ENCODE data around the gene RAPGEF6. TPM values are rescaled to one million over a fixed set of nuclear protein-coding genes. Genes with fewer than 3 reads are reported as not detected.
A peak's percentile ranks its signal among the peaks of the same experiment; 100 is the strongest.

RAPGEF6 gene
- total RNA-seq, 4 donors from 2014 or later, result 17.2 to 23.3 (median 20.1) TPM

- DNase-seq (ENCODE audit: extremely low spot score), result no peak
- Histone ChIP-seq H3K4me3 (no peak overlapping the region), H3K27ac (replicated peaks in 1 of 4) (no peak overlapping the region), H3K4me1 (peaks cover 6 to 21% (median 15%) of the 10 kb centered on the region in 4 donors), H3K27me3 (no peaks in the 10 kb centered on the region), H3K9me3 (no peaks in the 10 kb centered on the region), H3K36me3 (peaks cover 0 to 20% (median 0%) of the 10 kb centered on the region in 4 donors)
- no peak for TF ChIP-seq POLR2A (IDR thresholded peaks at IDR 0.05; ENCODE audit: low read depth)
- no peak for TF ChIP-seq CTCF (IDR thresholded peaks at IDR 0.05)
- TF ChIP-seq POLR2AphosphoS5 (IDR thresholded peaks at IDR 0.05), result no peak
- no peak for TF ChIP-seq EP300 (IDR thresholded peaks at IDR 0.05)
- intact Hi-C loops (cut with DNase I), result no loop called here
Measured at GRCh38 chr5:131523500-131524185, 111.4 kb downstream of the RAPGEF6 start.

- peaks cover 0 to 20% (median 0%) of the 10 kb centered on the region in 4 donors for H3K36me3 ChIP-seq
- intact Hi-C loops (cut with DNase I), result no loop called here
- H3K4me3 ChIP-seq, result no peak overlapping the region
- H3K27me3 ChIP-seq, result no peaks in the 10 kb centered on the region
- DNase-seq (ENCODE audit: extremely low spot score), result no peak
- WGBS, result 89% methylated on average over 4 of the region's 4 CpGs
- TF ChIP-seq POLR2AphosphoS5 (IDR thresholded peaks at IDR 0.05) (no peak), POLR2A (IDR thresholded peaks at IDR 0.05; ENCODE audit: low read depth) (no peak), CTCF (IDR thresholded peaks at IDR 0.05) (no peak), EP300 (IDR thresholded peaks at IDR 0.05) (no peak)
- H3K27ac ChIP-seq (replicated peaks in 1 of 4), result no peak overlapping the region
- H3K9me3 ChIP-seq, result no peaks in the 10 kb centered on the region
- peaks cover 6 to 21% (median 13%) of the 10 kb centered on the region in 4 donors for H3K4me1 ChIP-seq
Measured at GRCh38 chr5:131521252-131521651, 113.8 kb downstream of the RAPGEF6 start.

- intact Hi-C loops (cut with DNase I), result no loop called here
- no peak overlapping the region for H3K27ac ChIP-seq (replicated peaks in 1 of 4)
- H3K4me1 ChIP-seq, result peaks cover 0 to 4% (median 0%) of the 10 kb centered on the region in 4 donors
- no peaks in the 10 kb centered on the region for H3K27me3 ChIP-seq
- peaks cover 0 to 26% (median under 1%) of the 10 kb centered on the region in 4 donors for H3K36me3 ChIP-seq
- H3K4me3 ChIP-seq, result no peak overlapping the region
- TF ChIP-seq POLR2A (IDR thresholded peaks at IDR 0.05; ENCODE audit: low read depth), result no peak
- no peak for TF ChIP-seq CTCF (IDR thresholded peaks at IDR 0.05)
- TF ChIP-seq EP300 (IDR thresholded peaks at IDR 0.05), result no peak
- no peak for TF ChIP-seq POLR2AphosphoS5 (IDR thresholded peaks at IDR 0.05)
- no peaks in the 10 kb centered on the region for H3K9me3 ChIP-seq
- DNase-seq (ENCODE audit: extremely low spot score), result no peak
- WGBS, result 78% methylated on average over 3 of the region's 3 CpGs
Measured at GRCh38 chr5:131515348-131515747, 119.7 kb downstream of the RAPGEF6 start.

GRCh38 chr5:131514316-131515283 lies 120.4 kb downstream of the RAPGEF6 start:
- Histone ChIP-seq H3K9me3 (no peaks in the 10 kb centered on the region), H3K36me3 (peaks cover 0 to 26% (median 4%) of the 10 kb centered on the region in 4 donors), H3K27ac (replicated peaks in 1 of 4) (no peak overlapping the region), H3K4me3 (no peak overlapping the region), H3K4me1 (peaks cover 0 to 4% (median 0%) of the 10 kb centered on the region in 4 donors), H3K27me3 (no peaks in the 10 kb centered on the region)
- WGBS, result 68% methylated on average over 6 of the region's 6 CpGs
- TF ChIP-seq CTCF (IDR thresholded peaks at IDR 0.05), result peak in 1 of 3 experiments; percentile 4
- TF ChIP-seq EP300 (IDR thresholded peaks at IDR 0.05), result no peak
- DNase-seq (ENCODE audit: extremely low spot score), result no peak
- intact Hi-C loops (cut with DNase I), result no loop called here
